GM12878 (cell line): ENCODE data around the gene INTS6. TPM values are rescaled to one million over a fixed set of nuclear protein-coding genes. Genes with fewer than 3 reads are reported as not detected.

Experiments used
- CREB1 ChIP-seq: IDR thresholded peaks from 2 replicates; pipeline ENCODE4 v1.6.1; 2012; ENCODE audit warnings: low read depth, mild to moderate bottlenecking, inconsistent platforms
- CUX1 ChIP-seq: IDR thresholded peaks from 2 replicates; pipeline ENCODE4 v1.6.1; 2012; ENCODE audit warnings: improper control_type of control experiment, low read depth, low read length; ENCODE audit not compliant: insufficient replicate concordance
- DPF2 ChIP-seq: fragments of 450-650 bp; IDR thresholded peaks from 2 replicates; pipeline ENCODE4 v1.6.1; 2017; ENCODE audit warnings: mild to moderate bottlenecking
- E2F4 ChIP-seq: IDR thresholded peaks from 2 replicates; pipeline ENCODE4 v1.6.1; 2012; ENCODE audit warnings: low read depth, low read length, improper control_type of control experiment
- IRF5 ChIP-seq: fragments of 450-650 bp; IDR thresholded peaks from 2 replicates; pipeline ENCODE4 v1.6.1; 2017; ENCODE audit warnings: borderline replicate concordance
- MEF2B ChIP-seq: fragments of 450-650 bp; IDR thresholded peaks from 2 replicates; pipeline ENCODE4 v1.6.1; 2018; ENCODE audit warnings: mild to moderate bottlenecking, moderate library complexity; ENCODE audit not compliant: partially characterized antibody, poor library complexity, severe bottlenecking
- POU2F2 ChIP-seq: IDR thresholded peaks from 3 replicates; pipeline ENCODE4 v1.6.1; 2011; ENCODE audit warnings: low read depth, mild to moderate bottlenecking, low read length, borderline replicate concordance
- PRDM15 ChIP-seq: fragments of 450-650 bp; formaldehyde crosslinking; IDR thresholded peaks from 2 replicates; pipeline ENCODE4 v1.4.0; 2020; ENCODE audit warnings: mild to moderate bottlenecking, moderate library complexity
- RUNX3 ChIP-seq: IDR thresholded peaks from 2 replicates; pipeline ENCODE4 v1.6.1; 2012; ENCODE audit warnings: low read length, inconsistent platforms
- ZNF217 ChIP-seq: fragments of 450-650 bp; IDR thresholded peaks from 2 replicates; pipeline ENCODE4 v1.6.1; 2017; ENCODE audit warnings: antibody characterized with exemption, mild to moderate bottlenecking
- ZZZ3 ChIP-seq: IDR thresholded peaks from 2 replicates; pipeline ENCODE4 v1.6.1; 2011; ENCODE audit warnings: low read depth; ENCODE audit not compliant: control insufficient read depth, insufficient read length
- polyA plus RNA-seq, 11 experiments: library from polyadenylated mRNA; depleted of rRNA in 4 of 11; unstranded in 6 of 11; stranded (reverse) in 5 of 11; fragments of >200 nt; fragmentation: Nextera tagmentation in 4 of 11; fragmentation: Illumina TruSeq in 1 of 11; extraction: Ambion mirVana in 4 of 11; extraction: Trizol in 1 of 11; gene quantifications; 1 replicate in 1 of 11; 2 replicates in 10 of 11; pipeline versions ENCODE4 v1.2.1 to v1.2.3, GENCODE V29; 2011 to 2016; ENCODE audit warnings: inconsistent platforms in 2 of 11, missing spikeins in 2 of 11, low read depth in 1 of 11
- total RNA-seq, 4 experiments: library from RNA; depleted of rRNA in 3 of 4; stranded (reverse); fragments of >200 nt in 3 of 4; fragmentation: Illumina TruSeq in 1 of 4; extraction: Trizol in 1 of 4; gene quantifications; 2 replicates each; pipeline versions ENCODE4 v1.2.1 to v1.2.3, GENCODE V29; 2013 to 2021
- TF ChIP-seq, protein P1 (sequence below): IDR thresholded peaks from 2 replicates; pipeline ENCODE4 v1.6.1; 2011; ENCODE audit warnings: borderline replicate concordance, low read depth, mild to moderate bottlenecking, moderate library complexity, low read length; ENCODE audit not compliant: insufficient read depth, poor library complexity, severe bottlenecking
- TF ChIP-seq, protein P2 (sequence below): fragments of 450-650 bp; IDR thresholded peaks from 2 replicates; pipeline ENCODE4 v1.6.1; 2016; ENCODE audit warnings: mild to moderate bottlenecking

Gene INTS6
- total and polyA plus RNA-seq, 10 of the 15 experiments (the other 5 are each of a cell fraction or from before 2014, with no cell fraction given) = 7.2 to 57.7 (median 30.9) TPM

- no peak for TF ChIP-seq PRDM15 (CRISPR knock-in tag)
- no peak for TF ChIP-seq CUX1
- TF ChIP-seq RUNX3 = peak; percentile 73
- TF ChIP-seq, protein P1, sequence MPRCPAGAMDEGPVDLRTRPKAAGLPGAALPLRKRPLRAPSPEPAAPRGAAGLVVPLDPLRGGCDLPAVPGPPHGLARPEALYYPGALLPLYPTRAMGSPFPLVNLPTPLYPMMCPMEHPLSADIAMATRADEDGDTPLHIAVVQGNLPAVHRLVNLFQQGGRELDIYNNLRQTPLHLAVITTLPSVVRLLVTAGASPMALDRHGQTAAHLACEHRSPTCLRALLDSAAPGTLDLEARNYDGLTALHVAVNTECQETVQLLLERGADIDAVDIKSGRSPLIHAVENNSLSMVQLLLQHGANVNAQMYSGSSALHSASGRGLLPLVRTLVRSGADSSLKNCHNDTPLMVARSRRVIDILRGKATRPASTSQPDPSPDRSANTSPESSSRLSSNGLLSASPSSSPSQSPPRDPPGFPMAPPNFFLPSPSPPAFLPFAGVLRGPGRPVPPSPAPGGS = no peak
- no peak for TF ChIP-seq CREB1
- TF ChIP-seq MEF2B = peak; percentile 85
- TF ChIP-seq DPF2 = peak; percentile 84
- peak; percentile 82; the same call in 1 of the 2 replicates for TF ChIP-seq ZNF217
- TF ChIP-seq, protein P2, sequence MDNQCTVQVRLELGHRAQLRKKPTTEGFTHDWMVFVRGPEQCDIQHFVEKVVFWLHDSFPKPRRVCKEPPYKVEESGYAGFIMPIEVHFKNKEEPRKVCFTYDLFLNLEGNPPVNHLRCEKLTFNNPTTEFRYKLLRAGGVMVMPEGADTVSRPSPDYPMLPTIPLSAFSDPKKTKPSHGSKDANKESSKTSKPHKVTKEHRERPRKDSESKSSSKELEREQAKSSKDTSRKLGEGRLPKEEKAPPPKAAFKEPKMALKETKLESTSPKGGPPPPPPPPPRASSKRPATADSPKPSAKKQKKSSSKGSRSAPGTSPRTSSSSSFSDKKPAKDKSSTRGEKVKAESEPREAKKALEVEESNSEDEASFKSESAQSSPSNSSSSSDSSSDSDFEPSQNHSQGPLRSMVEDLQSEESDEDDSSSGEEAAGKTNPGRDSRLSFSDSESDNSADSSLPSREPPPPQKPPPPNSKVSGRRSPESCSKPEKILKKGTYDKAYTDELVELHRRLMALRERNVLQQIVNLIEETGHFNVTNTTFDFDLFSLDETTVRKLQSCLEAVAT = 0 out of 2 replicates have a peak, but pooled peaks have one; percentile 62
- TF ChIP-seq POU2F2 = no peak
- TF ChIP-seq ZZZ3 = no peak
- 0 out of 2 replicates have a peak, but pooled peaks have one; percentile 31 for TF ChIP-seq E2F4
- no peak for TF ChIP-seq IRF5
Measured at GRCh38 chr13:51453207-51453958, 547 bp upstream of the INTS6 start (continued).
